Mesothelial cell of epicardium (in vitro differentiated cells): ENCODE results near the gene UBE2E3. TPM values are rescaled to one million over a fixed set of nuclear protein-coding genes. Genes with fewer than 3 reads are reported as not detected.

ENCODE experiments used
- DNase-seq, 2 experiments: peaks; one replicate each; pipeline ENCODE4 v3.0.0; 2021; ENCODE audit warnings: low spot score in 2 of 2; ENCODE audit not compliant: unreplicated experiment in 2 of 2
- H3K27ac Mint-ChIP-seq: 2 replicates; pipeline ENCODE4 v1.8.0; 2021; ENCODE audit warnings: mixed read lengths
- H3K27me3 Mint-ChIP-seq: 2 replicates; pipeline ENCODE4 v1.8.0; 2021; ENCODE audit warnings: low read depth, mixed read lengths
- H3K36me3 Mint-ChIP-seq: 2 replicates; pipeline ENCODE4 v1.8.0; 2021; ENCODE audit warnings: mixed read lengths
- H3K4me1 Mint-ChIP-seq: 2 replicates; pipeline ENCODE4 v1.8.0; 2021; ENCODE audit warnings: mixed read lengths
- H3K4me3 Mint-ChIP-seq: 2 replicates; pipeline ENCODE4 v1.8.0; 2021; ENCODE audit warnings: mild to moderate bottlenecking, moderate library complexity, mixed read lengths
- H3K9me3 Mint-ChIP-seq: 2 replicates; pipeline ENCODE4 v1.8.0; 2021; ENCODE audit warnings: mixed read lengths
- CTCF ChIP-seq: fragments of 200-600 bp; sonication (generic); IDR thresholded peaks from one replicate; pipeline ENCODE4 v1.5.0; 2021; ENCODE audit warnings: antibody characterized with exemption; ENCODE audit not compliant: unreplicated experiment
- total RNA-seq: library from RNA; stranded (reverse); gene quantifications from 3 replicates; pipeline ENCODE4 v1.2.1, GENCODE V29; 2021

The UBE2E3 gene
- total RNA-seq, 1 donor from 2014 or later: 112 TPM

- no peak overlapping the region for H3K4me3 Mint-ChIP-seq
- peaks cover 4% of the 10 kb centered on the region for H3K4me1 Mint-ChIP-seq
- no peaks in the 10 kb centered on the region for H3K27me3 Mint-ChIP-seq
- no peak for DNase-seq
- H3K9me3 Mint-ChIP-seq: no peaks in the 10 kb centered on the region
- no peak for TF ChIP-seq CTCF
- H3K36me3 Mint-ChIP-seq: no peaks in the 10 kb centered on the region
- H3K27ac Mint-ChIP-seq: no peak overlapping the region
Observed at GRCh38 chr2:180962727-180963314, 17.6 kb upstream of the UBE2E3 start.

DNA sequence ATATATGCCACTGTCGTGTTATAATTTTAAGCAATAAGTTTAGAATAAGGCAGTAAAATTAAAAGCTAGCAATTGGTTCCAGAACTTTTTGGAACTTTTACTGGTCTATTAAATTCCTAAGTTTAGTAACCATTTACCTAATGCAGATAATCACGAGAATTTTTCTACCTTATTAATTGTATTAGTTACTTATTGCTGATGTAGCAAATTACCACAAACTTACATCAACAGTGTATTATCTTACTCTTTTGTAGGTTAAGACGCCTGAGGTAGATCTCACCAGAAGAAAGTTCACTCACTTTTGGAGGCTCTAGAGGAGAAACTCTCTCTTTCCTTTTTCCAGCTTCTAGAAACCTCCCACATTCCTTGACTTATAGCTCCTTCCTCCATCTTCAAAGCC lies 14.0 kb upstream of the UBE2E3 start:
- DNase-seq: no peak
- Mint-ChIP-seq H3K4me1 (peaks cover 7% of the 10 kb centered on the region), H3K4me3 (no peak overlapping the region), H3K9me3 (no peaks in the 10 kb centered on the region), H3K36me3 (no peaks in the 10 kb centered on the region), H3K27me3 (no peaks in the 10 kb centered on the region), H3K27ac (no peak overlapping the region)
- TF ChIP-seq CTCF: no peak

- Mint-ChIP-seq H3K27me3 (no peaks in the 10 kb centered on the region), H3K36me3 (no peaks in the 10 kb centered on the region), H3K27ac (no peak overlapping the region), H3K4me3 (no peak overlapping the region), H3K4me1 (peaks cover 3% of the 10 kb centered on the region), H3K9me3 (no peaks in the 10 kb centered on the region)
- no peak for DNase-seq
- no peak for TF ChIP-seq CTCF
Observed at GRCh38 chr2:180969124-180969523, 11.3 kb upstream of the UBE2E3 start.

DNA sequence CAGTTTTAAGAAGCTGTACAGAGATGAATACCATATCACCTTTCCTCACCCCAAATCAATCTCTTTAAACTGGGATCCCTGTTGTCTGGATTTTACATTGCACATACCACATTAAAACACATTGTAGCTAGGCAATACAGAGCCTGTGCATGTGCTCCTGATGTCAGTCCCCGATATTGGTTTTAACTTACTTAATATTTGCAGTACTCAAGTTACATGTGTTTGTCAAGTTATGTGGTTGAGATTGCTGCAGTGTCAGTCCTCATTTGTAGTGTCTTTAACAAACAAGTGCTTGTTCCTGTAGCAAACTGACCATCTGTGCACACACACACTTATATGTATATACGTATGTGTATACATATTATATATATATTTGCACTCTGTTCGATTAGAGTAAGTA lies 10.4 kb upstream of the UBE2E3 start:
- Mint-ChIP-seq H3K4me3 (no peak overlapping the region), H3K27ac (no peak overlapping the region), H3K27me3 (no peaks in the 10 kb centered on the region), H3K9me3 (no peaks in the 10 kb centered on the region), H3K36me3 (no peaks in the 10 kb centered on the region), H3K4me1 (peaks cover 3% of the 10 kb centered on the region)
- no peak for DNase-seq
- TF ChIP-seq CTCF: no peak

DNA sequence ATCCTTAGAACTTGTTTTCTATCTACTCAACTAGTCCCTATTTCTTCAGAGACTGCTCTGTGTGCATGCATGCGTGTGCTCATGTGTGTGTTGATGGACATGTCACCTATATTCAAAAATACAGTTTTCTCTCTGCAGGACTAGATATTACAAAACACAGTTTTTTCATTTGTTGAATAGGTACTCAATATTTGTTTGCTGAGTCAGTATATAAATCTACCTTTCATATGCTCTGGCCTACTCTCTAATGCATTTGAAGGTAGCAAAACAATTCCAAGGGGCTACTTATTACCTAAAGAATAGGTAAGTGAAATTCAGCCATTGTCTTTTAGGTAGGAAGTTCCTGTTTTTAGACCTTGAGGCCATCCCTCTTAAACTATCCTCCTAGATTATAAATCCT lies 8.6 kb upstream of the UBE2E3 start:
- DNase-seq: no peak
- H3K27me3 Mint-ChIP-seq: no peaks in the 10 kb centered on the region
- no peak overlapping the region for H3K4me3 Mint-ChIP-seq
- H3K9me3 Mint-ChIP-seq: no peaks in the 10 kb centered on the region
- peaks cover 3% of the 10 kb centered on the region for H3K4me1 Mint-ChIP-seq
- TF ChIP-seq CTCF: no peak
- no peak overlapping the region for H3K27ac Mint-ChIP-seq
- H3K36me3 Mint-ChIP-seq: no peaks in the 10 kb centered on the region

GRCh38 chr2:180975585-180975984 lies 4.8 kb upstream of the UBE2E3 start:
- no peak for DNase-seq
- H3K27ac Mint-ChIP-seq: no peak overlapping the region
- peaks cover 12% of the 10 kb centered on the region for H3K4me1 Mint-ChIP-seq
- H3K9me3 Mint-ChIP-seq: no peaks in the 10 kb centered on the region
- no peak for TF ChIP-seq CTCF
- H3K4me3 Mint-ChIP-seq: no peak overlapping the region
- no peaks in the 10 kb centered on the region for H3K36me3 Mint-ChIP-seq
- H3K27me3 Mint-ChIP-seq: no peaks in the 10 kb centered on the region
